ENCODE results near the gene HCFC1R1.

The HCFC1R1 gene

DNA sequence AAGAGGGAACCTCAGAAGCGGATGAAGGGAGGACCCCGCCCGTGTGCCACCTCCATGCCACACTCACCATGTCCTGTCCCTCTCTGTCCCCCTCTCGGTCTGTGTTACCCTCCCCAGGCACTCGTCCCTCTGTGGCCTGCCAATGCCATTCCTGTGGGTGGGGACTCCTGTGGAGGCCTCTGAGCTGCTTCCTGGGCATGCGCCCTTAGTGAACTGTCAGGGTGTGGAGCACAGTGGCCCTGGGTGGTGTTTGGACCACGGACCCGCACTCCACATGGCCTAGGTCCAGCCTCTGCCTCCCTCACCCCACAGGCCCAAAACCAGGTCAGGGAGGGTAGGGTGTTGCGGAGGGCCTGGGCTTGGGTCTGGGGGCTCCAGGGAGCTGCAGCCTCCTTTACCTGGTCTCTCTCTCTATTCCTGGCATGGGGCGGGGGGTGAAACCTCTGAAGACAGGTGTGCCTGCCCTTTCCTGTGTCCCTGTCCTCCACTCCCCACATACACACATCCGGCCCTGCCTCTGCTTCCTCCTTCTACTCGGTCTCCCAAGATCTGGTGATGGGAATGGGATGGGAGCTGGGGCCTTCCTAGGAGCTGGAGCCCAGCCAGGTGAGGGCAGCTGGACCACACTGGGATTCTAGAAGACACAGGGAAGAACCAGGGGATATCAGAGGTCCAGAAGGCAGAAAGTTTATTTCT, 32.0 kb downstream of the HCFC1R1 start:
- no peaks in the 10 kb centered on the region for H3K9me3 ChIP-seq (ENCODE audit: severe bottlenecking)
- no peak overlapping the region for H3K4me3 ChIP-seq (ENCODE audit: low read depth, low read length)
- no peak overlapping the region for H3K27ac ChIP-seq
- TF ChIP-seq, protein P1, sequence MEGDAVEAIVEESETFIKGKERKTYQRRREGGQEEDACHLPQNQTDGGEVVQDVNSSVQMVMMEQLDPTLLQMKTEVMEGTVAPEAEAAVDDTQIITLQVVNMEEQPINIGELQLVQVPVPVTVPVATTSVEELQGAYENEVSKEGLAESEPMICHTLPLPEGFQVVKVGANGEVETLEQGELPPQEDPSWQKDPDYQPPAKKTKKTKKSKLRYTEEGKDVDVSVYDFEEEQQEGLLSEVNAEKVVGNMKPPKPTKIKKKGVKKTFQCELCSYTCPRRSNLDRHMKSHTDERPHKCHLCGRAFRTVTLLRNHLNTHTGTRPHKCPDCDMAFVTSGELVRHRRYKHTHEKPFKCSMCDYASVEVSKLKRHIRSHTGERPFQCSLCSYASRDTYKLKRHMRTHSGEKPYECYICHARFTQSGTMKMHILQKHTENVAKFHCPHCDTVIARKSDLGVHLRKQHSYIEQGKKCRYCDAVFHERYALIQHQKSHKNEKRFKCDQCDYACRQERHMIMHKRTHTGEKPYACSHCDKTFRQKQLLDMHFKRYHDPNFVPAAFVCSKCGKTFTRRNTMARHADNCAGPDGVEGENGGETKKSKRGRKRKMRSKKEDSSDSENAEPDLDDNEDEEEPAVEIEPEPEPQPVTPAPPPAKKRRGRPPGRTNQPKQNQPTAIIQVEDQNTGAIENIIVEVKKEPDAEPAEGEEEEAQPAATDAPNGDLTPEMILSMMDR (IDR thresholded peaks at IDR 0.05; ENCODE audit: low read depth, low read length) = no peak
- H3K36me3 ChIP-seq = no peaks in the 10 kb centered on the region
- no peaks in the 10 kb centered on the region for H3K27me3 ChIP-seq (ENCODE audit: insufficient read depth, low read depth, severe bottlenecking)
- no peak for DNase-seq

DNA sequence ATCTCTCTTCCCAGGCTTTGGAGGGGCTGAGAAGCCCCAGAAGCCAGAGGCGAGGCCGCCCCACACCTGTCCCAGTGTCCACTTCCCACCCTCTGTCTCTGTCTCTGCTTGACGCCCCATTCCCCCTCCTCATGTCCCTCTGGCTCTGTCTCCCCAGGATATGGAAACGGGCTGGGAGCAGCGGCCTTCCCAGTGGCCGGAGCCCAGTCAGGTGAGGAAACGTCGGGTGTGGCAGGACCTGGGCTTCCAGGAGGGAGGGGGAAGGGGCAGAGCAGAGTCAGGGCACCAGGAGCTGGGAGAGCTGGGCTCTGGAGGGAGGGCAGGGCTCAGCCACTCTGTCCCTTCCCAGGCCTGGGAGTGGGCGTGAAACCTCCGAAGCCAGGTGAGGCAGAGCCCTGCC, 32.9 kb downstream of the HCFC1R1 start:
- Histone ChIP-seq H3K4me3 (ENCODE audit: low read depth, low read length) (no peak overlapping the region), H3K27ac (no peak overlapping the region)

DNA sequence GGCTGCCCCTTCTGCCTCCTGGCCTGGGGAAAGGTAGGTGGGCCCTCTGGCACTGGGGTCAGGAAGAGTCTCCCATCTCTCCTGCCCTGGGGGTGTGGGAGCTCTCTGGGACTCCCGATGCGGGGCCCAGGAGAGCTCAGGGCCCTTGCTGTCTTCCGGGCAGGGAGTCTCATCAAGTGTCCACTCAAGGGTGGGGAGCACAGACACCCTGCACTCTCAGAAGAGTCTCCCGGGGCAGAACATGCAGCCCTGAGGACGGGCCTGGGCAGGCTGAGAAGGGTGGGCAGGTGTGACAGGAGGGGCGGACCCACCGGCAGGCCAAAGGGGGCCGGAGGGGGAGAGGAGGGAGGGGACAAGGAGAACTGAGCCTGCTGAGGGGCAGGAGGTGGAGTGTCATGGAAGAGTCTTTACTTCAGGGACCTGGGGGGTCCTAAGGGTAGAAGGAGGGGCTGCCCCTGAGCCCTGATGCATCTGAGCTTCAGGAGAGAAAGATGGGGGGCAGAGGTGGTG, 35.1 kb downstream of the HCFC1R1 start:
- no peaks in the 10 kb centered on the region for H3K9me3 ChIP-seq (ENCODE audit: severe bottlenecking)
- H3K27ac ChIP-seq = no peak overlapping the region; the same call in 1 of the 2 replicates
- H3K36me3 ChIP-seq = no peaks in the 10 kb centered on the region
- TF ChIP-seq, protein P1 (IDR thresholded peaks at IDR 0.05; ENCODE audit: low read depth, low read length) = no peak
- no peak for DNase-seq
- no peak overlapping the region for H3K4me3 ChIP-seq (ENCODE audit: low read depth, low read length)
- H3K27me3 ChIP-seq (ENCODE audit: insufficient read depth, low read depth, severe bottlenecking) = no peaks in the 10 kb centered on the region

More for the DNA sequence above, 32.9 kb downstream of the HCFC1R1 start:
- TF ChIP-seq, protein P1 (IDR thresholded peaks at IDR 0.05; ENCODE audit: low read depth, low read length) = no peak
- Histone ChIP-seq H3K9me3 (ENCODE audit: severe bottlenecking) (no peaks in the 10 kb centered on the region), H3K27me3 (ENCODE audit: insufficient read depth, low read depth, severe bottlenecking) (no peaks in the 10 kb centered on the region), H3K36me3 (no peaks in the 10 kb centered on the region)
- DNase-seq = no peak

DNA sequence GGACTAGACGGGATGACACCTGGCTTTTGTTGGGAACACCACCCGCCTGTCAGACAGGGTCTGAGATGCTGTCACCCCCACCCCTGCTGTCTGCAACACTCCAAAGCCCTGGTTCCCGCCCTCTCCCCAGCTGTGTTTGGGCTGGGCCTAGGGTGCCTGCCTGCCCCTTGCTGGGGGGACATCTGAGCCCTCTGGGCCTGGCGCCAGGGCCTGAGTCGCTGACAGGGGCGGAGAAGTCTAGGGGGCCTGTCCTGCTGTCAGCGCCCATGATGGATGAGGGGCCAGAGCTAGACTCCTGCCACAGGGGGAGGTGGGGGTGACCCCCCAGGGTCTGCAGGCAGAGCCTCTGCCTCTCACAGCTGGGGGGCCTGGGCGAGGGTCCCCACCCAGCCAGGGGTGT, 35.9 kb downstream of the HCFC1R1 start:
- no peaks in the 10 kb centered on the region for H3K27me3 ChIP-seq (ENCODE audit: insufficient read depth, low read depth, severe bottlenecking)
- H3K27ac ChIP-seq = peak overlapping the region; percentile 14; the same call in 1 of the 2 replicates
- no peak for DNase-seq
- H3K4me3 ChIP-seq (ENCODE audit: low read depth, low read length) = no peak overlapping the region
- no peaks in the 10 kb centered on the region for H3K36me3 ChIP-seq
- H3K9me3 ChIP-seq (ENCODE audit: severe bottlenecking) = no peaks in the 10 kb centered on the region
- TF ChIP-seq, protein P1 (IDR thresholded peaks at IDR 0.05; ENCODE audit: low read depth, low read length) = no peak

DNA sequence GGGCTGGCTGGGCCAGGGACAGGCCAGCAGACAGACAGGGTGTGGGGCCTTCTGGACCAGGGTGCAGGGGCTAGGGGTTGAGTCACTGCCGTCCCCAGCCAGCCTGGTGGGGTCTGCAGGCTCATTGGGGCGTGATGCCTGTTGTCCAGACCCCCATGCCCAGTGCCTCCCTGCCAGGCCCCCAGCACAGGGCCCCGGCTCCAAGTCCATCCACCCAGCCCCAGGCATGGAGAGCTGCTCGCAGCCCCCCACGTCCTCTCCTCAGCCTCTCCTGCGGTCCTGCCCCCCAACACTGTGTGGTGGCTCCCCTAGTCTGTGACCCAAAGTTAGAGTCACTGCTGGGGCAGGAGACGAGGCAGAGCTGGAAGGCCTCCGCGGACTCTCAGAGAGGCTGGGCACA, 36.5 kb downstream of the HCFC1R1 start:
- no peak overlapping the region for H3K27ac ChIP-seq

More for the DNA sequence above, 36.5 kb downstream of the HCFC1R1 start:
- Histone ChIP-seq H3K4me3 (ENCODE audit: low read depth, low read length) (no peak overlapping the region), H3K9me3 (ENCODE audit: severe bottlenecking) (no peaks in the 10 kb centered on the region), H3K27me3 (ENCODE audit: insufficient read depth, low read depth, severe bottlenecking) (no peaks in the 10 kb centered on the region), H3K36me3 (no peaks in the 10 kb centered on the region)
- no peak for DNase-seq
- TF ChIP-seq, protein P1 (IDR thresholded peaks at IDR 0.05; ENCODE audit: low read depth, low read length) = no peak
